NT2/D1 (cell line): ENCODE measurements around the gene LMAN2.

Source experiments
- YY1 ChIP-seq: IDR thresholded peaks from 2 replicates; pipeline ENCODE4 v1.6.1; 2011; ENCODE audit not compliant: insufficient read length, insufficient read depth
- ZNF274 ChIP-seq: IDR thresholded peaks from 2 replicates; pipeline ENCODE4 v1.6.1; 2011; ENCODE audit warnings: mild to moderate bottlenecking, low read depth, low read length

GRCh38 chr5:177386542-177386941 is 35.1 kb upstream of the LMAN2 start:
- TF ChIP-seq ZNF274 (no peak), YY1 (no peak)
